Measurements from ENCODE around the gene POTEH.
"Not testable (repeated sequence)": the region's sequence is repeated elsewhere in the genome, so short reads cannot be mapped to it uniquely, and the experiment has no call there.

The POTEH gene

GRCh38 chr22:15689749-15690125 lies at the start of gene POTEH:
Gene POTEH (plus strand): TSS chr22:15690026. CDS start chr22:15690078, 52 bp downstream.
- DNase-seq (ENCODE audit: low read depth in 2 of 2) = not testable (repeated sequence)

- not testable (repeated sequence) for DNase-seq (ENCODE audit: low read depth in 2 of 2)
Measured at GRCh38 chr22:15642288-15642861, 47.5 kb upstream of the POTEH start.

- DNase-seq (ENCODE audit: low read depth in 2 of 2) = not testable (repeated sequence)
Measured at GRCh38 chr22:15651954-15652353, 37.9 kb upstream of the POTEH start.

- DNase-seq (ENCODE audit: low read depth in 2 of 2) = not testable (repeated sequence)
Measured at GRCh38 chr22:15652738-15653137, 37.1 kb upstream of the POTEH start.

GRCh38 chr22:15653241-15653640 lies 36.6 kb upstream of the POTEH start:
- DNase-seq (ENCODE audit: low read depth in 2 of 2) = not testable (repeated sequence)

- DNase-seq (ENCODE audit: low read depth in 2 of 2) = not testable (repeated sequence)
Measured at GRCh38 chr22:15661102-15661501, 28.7 kb upstream of the POTEH start.

- not testable (repeated sequence) for DNase-seq (ENCODE audit: low read depth in 2 of 2)
Measured at GRCh38 chr22:15664682-15665081, 25.1 kb upstream of the POTEH start.

GRCh38 chr22:15665478-15665877 lies 24.3 kb upstream of the POTEH start:
- not testable (repeated sequence) for DNase-seq (ENCODE audit: low read depth in 2 of 2)

GRCh38 chr22:15669430-15669829 lies 20.4 kb upstream of the POTEH start:
- not testable (repeated sequence) for DNase-seq (ENCODE audit: low read depth in 2 of 2)

- not testable (repeated sequence) for DNase-seq (ENCODE audit: low read depth in 2 of 2)
Measured at GRCh38 chr22:15679702-15680101, 10.1 kb upstream of the POTEH start.

- not testable (repeated sequence) for DNase-seq (ENCODE audit: low read depth in 2 of 2)
Measured at GRCh38 chr22:15684115-15684514, 5.7 kb upstream of the POTEH start.

- not testable (repeated sequence) for DNase-seq (ENCODE audit: low read depth in 2 of 2)
Measured at GRCh38 chr22:15684695-15685094, 5.1 kb upstream of the POTEH start.

GRCh38 chr22:15685641-15686040 lies 4.2 kb upstream of the POTEH start:
- not testable (repeated sequence) for DNase-seq (ENCODE audit: low read depth in 2 of 2)

- DNase-seq (ENCODE audit: low read depth in 2 of 2) = not testable (repeated sequence)
Measured at GRCh38 chr22:15687086-15687485, 2.7 kb upstream of the POTEH start.

GRCh38 chr22:15687676-15688075 lies 2.1 kb upstream of the POTEH start:
- DNase-seq (ENCODE audit: low read depth in 2 of 2) = not testable (repeated sequence)

- DNase-seq (ENCODE audit: low read depth in 2 of 2) = not testable (repeated sequence)
Measured at GRCh38 chr22:15688090-15688489, 1.7 kb upstream of the POTEH start.

GRCh38 chr22:15689012-15689748 lies 646 bp upstream of the POTEH start:
- DNase-seq (ENCODE audit: low read depth in 2 of 2) = not testable (repeated sequence)

GRCh38 chr22:15713600-15713999 lies 23.8 kb downstream of the POTEH start:
- DNase-seq (ENCODE audit: low read depth in 2 of 2) = not testable (repeated sequence)

- not testable (repeated sequence) for DNase-seq (ENCODE audit: low read depth in 2 of 2)
Measured at GRCh38 chr22:15714125-15714524, 24.3 kb downstream of the POTEH start.

- not testable (repeated sequence) for DNase-seq (ENCODE audit: low read depth in 2 of 2)
Measured at GRCh38 chr22:15721884-15722283, 32.1 kb downstream of the POTEH start.

- not testable (repeated sequence) for DNase-seq (ENCODE audit: low read depth in 2 of 2)
Measured at GRCh38 chr22:15729209-15729917, 39.5 kb downstream of the POTEH start.

GRCh38 chr22:15731023-15731422 lies 41.2 kb downstream of the POTEH start:
- not testable (repeated sequence) for DNase-seq (ENCODE audit: low read depth in 2 of 2)

Data from stimulated activated CD4-positive, alpha-beta T cell treated with anti-CD3 and anti-CD28 coated beads, Interleukin-1b, Interleukin-23, amount 100 ng/mL, for 1 hour (primary cell).